ENCODE data around the gene ZNF606. TPM values are rescaled to one million over a fixed set of nuclear protein-coding genes. Genes with fewer than 3 reads are reported as not detected.

Gene ZNF606
- total and polyA plus RNA-seq, 9 of the 15 experiments (the other 6 are each of a cell fraction or from before 2014, with no cell fraction given): 0.03 to 0.98 (median 0.28) TPM

GRCh38 chr19:57946316-57946715 is 56.3 kb downstream of the ZNF606 start:
- no TSS peak for BruUV-seq (replicated peaks)
- POLR2A ChIA-PET: no interaction called here
- no peak overlapping the region for H3K27ac ChIP-seq (ENCODE audit: extremely low read depth, low read depth, low read length)
- no peaks in the 10 kb centered on the region for H3K36me3 ChIP-seq (ENCODE audit: control insufficient read depth, insufficient read depth, low read length)
- ATAC-seq (no peak), FAIRE-seq (no peak), DNase-seq (ENCODE audit: extremely low read depth in 1 of 4, low spot score in 3 of 4) (no peak)
- H3K4me1 ChIP-seq (replicated peaks in 1 of 2; ENCODE audit: control insufficient read depth in 2 of 2, insufficient read depth in 2 of 2, low read length in 2 of 2): no peaks in the 10 kb centered on the region
- H4K20me1 ChIP-seq (replicated peaks; ENCODE audit: control insufficient read depth, insufficient read depth, low read length): no peaks in the 10 kb centered on the region
- in situ Hi-C loops (cut with MboI): no loop called here
- H3K9me3 ChIP-seq (replicated peaks; ENCODE audit: control insufficient read depth, insufficient read depth, low read depth, low read length): no peaks in the 10 kb centered on the region; the same call in 1 of the 2 replicates
- H3K9me1 ChIP-seq (ENCODE audit: control insufficient read depth, insufficient read depth, low read length): no peaks in the 10 kb centered on the region
- no peak overlapping the region for H3K9ac ChIP-seq (ENCODE audit: insufficient read depth in 1 of 2, low read depth in 2 of 2, low read length in 2 of 2)
- no peak overlapping the region; the same call in 1 of the 2 replicates for H3K4me3 ChIP-seq
- TF ChIP-seq CHAMP1 (IDR thresholded peaks at IDR 0.05) (no peak), CEBPG (CRISPR knock-in tag; IDR thresholded peaks at IDR 0.05) (no peak), CEBPG (tag; conservative IDR thresholded peaks at IDR 0.05 in 1 of 2, IDR thresholded peaks at IDR 0.05 in 1 of 2) (no peak), ZZZ3 (IDR thresholded peaks at IDR 0.05) (no peak), ARID1B (IDR thresholded peaks at IDR 0.05) (no peak), THRAP3 (IDR thresholded peaks at IDR 0.05; ENCODE audit: borderline replicate concordance) (no peak), ZNF699 (CRISPR knock-in tag; IDR thresholded peaks at IDR 0.05; ENCODE audit: insufficient replicate concordance) (no peak), NKRF (IDR thresholded peaks at IDR 0.05; ENCODE audit: borderline replicate concordance) (no peak), HINFP (tag; conservative IDR thresholded peaks at IDR 0.05; ENCODE audit: low read depth) (no peak), CUX1 (CRISPR knock-in tag; IDR thresholded peaks at IDR 0.05) (no peak)
- H3K79me2 ChIP-seq (ENCODE audit: control insufficient read depth, insufficient read depth, low read length): no peaks in the 10 kb centered on the region
- no peak overlapping the region for H2AFZ ChIP-seq (ENCODE audit: low read depth, low read length)
- intact Hi-C loops (cut with micrococcal nuclease): no loop called here
- no peaks in the 10 kb centered on the region for H3K27me3 ChIP-seq (ENCODE audit: control insufficient read depth in 2 of 2, insufficient read depth in 2 of 2, low read length in 2 of 2)
- WGBS (ENCODE audit: insufficient coverage, low coverage, missing lambda C conversion rate): 0% methylated on average over 2 of the region's 2 CpGs
- no peak overlapping the region for H3K4me2 ChIP-seq (ENCODE audit: insufficient read depth, low read length)
- CTCF ChIA-PET (ENCODE audit: low intra/inter-chr PET ratio): interaction anchor here (0.6 kb wide), 1 partner anchor 253 kb away, joined by 3 read pairs; no protein-coding TSS in a partner anchor
